Thoracic aorta (tissue), 2 donors: ENCODE results near the gene GPR18. TPM values are rescaled to one million over a fixed set of nuclear protein-coding genes. Genes with fewer than 3 reads are reported as not detected.

ENCODE experiments used
- ATAC-seq: fragments of 150-250 bp; one replicate; pipeline ENCODE4 v1.8.0; 2017; ENCODE audit warnings: low read depth; ENCODE audit not compliant: insufficient number of reproducible peaks, low FRiP score
- DNase-seq: peaks from one replicate; pipeline ENCODE4 v3.0.0-alpha.2; 2020; ENCODE audit warnings: low spot score
- H3K27ac ChIP-seq, 2 donors: fragments of 200-600 bp; sonication (generic); 1 replicate in 1 of 2; 2 replicates in 1 of 2; pipeline ENCODE4 v1.5.1; 2016; ENCODE audit warnings: mild to moderate bottlenecking in 2 of 2, moderate library complexity in 2 of 2
- H3K27me3 ChIP-seq: fragments of 200-600 bp; sonication (generic); replicated peaks from 2 replicates; pipeline ENCODE4 v1.6.0; 2016; ENCODE audit warnings: mild to moderate bottlenecking; ENCODE audit not compliant: insufficient read depth
- H3K36me3 ChIP-seq: fragments of 200-600 bp; sonication (generic); one replicate; pipeline ENCODE4 v1.5.1; 2016
- H3K4me1 ChIP-seq, 2 donors: fragments of 200-600 bp; sonication (generic); 1 replicate in 1 of 2; 2 replicates in 1 of 2; pipeline versions ENCODE4 v1.5.1 to v1.6.0; 2016; ENCODE audit warnings: low read depth in 2 of 2, mild to moderate bottlenecking in 1 of 2; ENCODE audit not compliant: control insufficient read depth in 1 of 2
- H3K4me3 ChIP-seq: fragments of 200-600 bp; sonication (generic); 2 replicates; pipeline ENCODE4 v1.5.1; 2016; ENCODE audit warnings: mild to moderate bottlenecking
- H3K9me3 ChIP-seq: fragments of 200-600 bp; sonication (generic); 2 replicates; pipeline ENCODE4 v1.5.1; 2016
- CTCF ChIP-seq: fragments of 200-600 bp; sonication (generic); IDR thresholded peaks from one replicate; pipeline ENCODE4 v1.5.1; 2019; ENCODE audit warnings: antibody characterized with exemption
- total RNA-seq, 2 donors: library from RNA; depleted of rRNA; stranded (reverse); fragments of >200 nt; gene quantifications; one replicate each; pipeline versions ENCODE4 v1.1.0 to v1.2.3, GENCODE V29; 2016

The GPR18 gene
- total RNA-seq, 2 donors from 2014 or later: not detected

GRCh38 chr13:99285432-99286182 lies 27.4 kb upstream of the GPR18 start:
- H3K27me3 ChIP-seq: no peaks in the 10 kb centered on the region
- no peak for TF ChIP-seq CTCF
- ATAC-seq (no peak), DNase-seq (no peak)
- no peaks in the 10 kb centered on the region for H3K36me3 ChIP-seq
- peaks cover 21 to 54% of the 10 kb centered on the region in 2 donors for H3K4me1 ChIP-seq
- no peak overlapping the region for H3K4me3 ChIP-seq
- no peaks in the 10 kb centered on the region for H3K9me3 ChIP-seq
- no peak overlapping the region for H3K27ac ChIP-seq

DNA sequence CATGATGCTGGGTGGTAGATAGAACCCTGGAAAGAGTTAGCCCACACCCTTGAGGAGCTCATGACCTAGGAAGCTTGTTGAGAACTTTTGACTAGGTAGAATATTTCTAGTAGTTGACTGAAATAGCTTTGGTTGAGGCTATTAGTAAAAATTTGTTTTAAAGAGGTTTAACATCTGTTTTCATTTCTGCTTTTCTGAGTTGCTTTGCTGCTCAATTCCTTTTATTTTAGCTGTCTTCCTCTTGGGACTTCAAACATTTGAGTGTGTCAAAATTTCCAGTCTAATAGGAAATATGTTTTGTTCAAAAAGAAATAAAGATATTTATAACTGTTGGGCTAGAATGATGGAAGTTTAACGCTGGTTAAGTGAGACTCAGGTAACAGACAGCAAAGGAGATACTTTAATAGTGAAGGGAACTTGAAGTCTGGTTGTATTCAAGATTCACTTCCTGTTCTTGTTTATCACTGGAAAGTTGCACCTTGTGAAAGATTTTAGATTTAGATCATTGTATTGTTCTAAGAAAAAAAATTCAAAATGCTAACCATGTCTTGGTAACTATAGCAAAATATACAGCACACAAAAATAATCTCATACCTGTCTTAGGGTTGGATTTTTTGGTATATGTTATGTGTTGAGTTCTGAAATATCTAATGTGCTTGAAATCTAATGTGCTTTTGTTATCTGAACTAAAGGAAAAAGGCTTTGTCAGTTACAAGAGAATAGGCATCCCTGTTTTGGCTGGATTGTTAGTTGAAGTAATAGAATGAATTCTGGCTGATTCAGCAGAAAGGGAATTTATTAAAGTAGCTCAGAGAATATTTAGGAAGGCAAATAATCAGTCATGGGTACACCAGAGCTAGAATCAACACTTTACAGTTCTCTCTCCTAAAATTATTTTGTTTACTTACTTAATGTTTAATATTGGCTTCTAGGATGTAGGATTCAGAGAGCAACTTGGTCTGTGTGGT lies 24.4 kb upstream of the GPR18 start:
- Histone ChIP-seq H3K27ac (peak overlapping the region; percentile 38 to 51), H3K4me1 (peaks cover 11 to 39% of the 10 kb centered on the region in 2 donors), H3K36me3 (no peaks in the 10 kb centered on the region), H3K4me3 (no peak overlapping the region), H3K9me3 (no peaks in the 10 kb centered on the region), H3K27me3 (no peaks in the 10 kb centered on the region)
- no peak for DNase-seq
- ATAC-seq: no peak
- no peak for TF ChIP-seq CTCF

GRCh38 chr13:99281811-99282263 lies 23.7 kb upstream of the GPR18 start:
- H3K4me1 ChIP-seq: peaks cover 11 to 33% of the 10 kb centered on the region in 2 donors
- TF ChIP-seq CTCF: no peak
- H3K27ac ChIP-seq: peak overlapping the region; percentile 38 to 51
- H3K9me3 ChIP-seq: no peaks in the 10 kb centered on the region
- H3K36me3 ChIP-seq: no peaks in the 10 kb centered on the region
- H3K4me3 ChIP-seq: no peak overlapping the region
- H3K27me3 ChIP-seq: no peaks in the 10 kb centered on the region
- DNase-seq (peak; percentile 10), ATAC-seq (no peak)

DNA sequence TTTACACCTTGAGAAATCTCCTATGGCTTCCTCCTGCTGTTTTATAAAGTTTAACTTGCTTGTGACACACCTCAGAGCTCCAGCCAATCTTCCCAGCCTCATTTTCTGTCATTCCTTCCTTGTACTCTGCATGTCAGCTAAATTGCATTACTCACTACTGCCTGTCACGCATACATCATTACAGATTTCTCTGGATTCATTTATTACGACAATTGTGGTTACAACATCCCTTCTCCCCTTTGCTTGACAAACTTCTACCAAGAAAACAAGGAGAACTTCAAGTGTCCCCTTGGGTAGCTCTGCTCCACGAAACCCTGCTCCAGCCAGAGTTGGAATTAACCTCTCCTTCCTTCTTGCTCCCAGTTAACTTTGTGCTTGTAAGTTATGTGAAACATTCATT lies 22.0 kb upstream of the GPR18 start:
- ATAC-seq (no peak), DNase-seq (no peak)
- no peaks in the 10 kb centered on the region for H3K36me3 ChIP-seq
- no peak for TF ChIP-seq CTCF
- no peaks in the 10 kb centered on the region for H3K27me3 ChIP-seq
- H3K27ac ChIP-seq: no peak overlapping the region
- H3K4me1 ChIP-seq: peaks cover 11 to 23% of the 10 kb centered on the region in 2 donors
- no peak overlapping the region for H3K4me3 ChIP-seq
- H3K9me3 ChIP-seq: no peaks in the 10 kb centered on the region

GRCh38 chr13:99279637-99280036 lies 21.5 kb upstream of the GPR18 start:
- Histone ChIP-seq H3K27ac (no peak overlapping the region), H3K9me3 (no peaks in the 10 kb centered on the region), H3K27me3 (no peaks in the 10 kb centered on the region)

More at GRCh38 chr13:99279637-99280036, 21.5 kb upstream of the GPR18 start:
- no peaks in the 10 kb centered on the region for H3K36me3 ChIP-seq
- ATAC-seq (no peak), DNase-seq (no peak)
- H3K4me1 ChIP-seq: peaks cover 11 to 23% of the 10 kb centered on the region in 2 donors
- TF ChIP-seq CTCF: no peak
- no peak overlapping the region for H3K4me3 ChIP-seq
